Epithelial cell of proximal tubule (primary cell): Measurements from ENCODE around the gene TRPC4AP. TPM values are rescaled to one million over a fixed set of nuclear protein-coding genes. Genes with fewer than 3 reads are reported as not detected.

Source experiments
- DNase-seq: peaks from one replicate; pipeline ENCODE4 v3.0.0-alpha.2; 2011; ENCODE audit warnings: low read depth
- H3K4me3 ChIP-seq: 2 replicates; pipeline ENCODE4 v1.5.1; 2011; ENCODE audit warnings: low read depth, mild to moderate bottlenecking, low read length
- total RNA-seq: library from RNA; depleted of rRNA; stranded (reverse); fragments of >200 nt; gene quantifications from 2 replicates; pipeline ENCODE4 v1.2.3, GENCODE V29; 2015
- TF ChIP-seq, protein P1 (sequence below): conservative IDR thresholded peaks from 2 replicates; pipeline ENCODE4 v1.5.1; 2012; ENCODE audit warnings: low read depth, mild to moderate bottlenecking, low read length

The TRPC4AP gene
- total RNA-seq, 1 donor from 2014 or later, result 58.6 TPM

- no peak for DNase-seq
- TF ChIP-seq, protein P1, sequence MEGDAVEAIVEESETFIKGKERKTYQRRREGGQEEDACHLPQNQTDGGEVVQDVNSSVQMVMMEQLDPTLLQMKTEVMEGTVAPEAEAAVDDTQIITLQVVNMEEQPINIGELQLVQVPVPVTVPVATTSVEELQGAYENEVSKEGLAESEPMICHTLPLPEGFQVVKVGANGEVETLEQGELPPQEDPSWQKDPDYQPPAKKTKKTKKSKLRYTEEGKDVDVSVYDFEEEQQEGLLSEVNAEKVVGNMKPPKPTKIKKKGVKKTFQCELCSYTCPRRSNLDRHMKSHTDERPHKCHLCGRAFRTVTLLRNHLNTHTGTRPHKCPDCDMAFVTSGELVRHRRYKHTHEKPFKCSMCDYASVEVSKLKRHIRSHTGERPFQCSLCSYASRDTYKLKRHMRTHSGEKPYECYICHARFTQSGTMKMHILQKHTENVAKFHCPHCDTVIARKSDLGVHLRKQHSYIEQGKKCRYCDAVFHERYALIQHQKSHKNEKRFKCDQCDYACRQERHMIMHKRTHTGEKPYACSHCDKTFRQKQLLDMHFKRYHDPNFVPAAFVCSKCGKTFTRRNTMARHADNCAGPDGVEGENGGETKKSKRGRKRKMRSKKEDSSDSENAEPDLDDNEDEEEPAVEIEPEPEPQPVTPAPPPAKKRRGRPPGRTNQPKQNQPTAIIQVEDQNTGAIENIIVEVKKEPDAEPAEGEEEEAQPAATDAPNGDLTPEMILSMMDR, result no peak
- H3K4me3 ChIP-seq, result no peak overlapping the region
Observed at GRCh38 chr20:34965051-34965450, 127.6 kb downstream of the TRPC4AP start.

- H3K4me3 ChIP-seq, result no peak overlapping the region
- no peak for DNase-seq
- TF ChIP-seq, protein P1, result no peak
Observed at GRCh38 chr20:34964486-34964885, 128.1 kb downstream of the TRPC4AP start.

DNA sequence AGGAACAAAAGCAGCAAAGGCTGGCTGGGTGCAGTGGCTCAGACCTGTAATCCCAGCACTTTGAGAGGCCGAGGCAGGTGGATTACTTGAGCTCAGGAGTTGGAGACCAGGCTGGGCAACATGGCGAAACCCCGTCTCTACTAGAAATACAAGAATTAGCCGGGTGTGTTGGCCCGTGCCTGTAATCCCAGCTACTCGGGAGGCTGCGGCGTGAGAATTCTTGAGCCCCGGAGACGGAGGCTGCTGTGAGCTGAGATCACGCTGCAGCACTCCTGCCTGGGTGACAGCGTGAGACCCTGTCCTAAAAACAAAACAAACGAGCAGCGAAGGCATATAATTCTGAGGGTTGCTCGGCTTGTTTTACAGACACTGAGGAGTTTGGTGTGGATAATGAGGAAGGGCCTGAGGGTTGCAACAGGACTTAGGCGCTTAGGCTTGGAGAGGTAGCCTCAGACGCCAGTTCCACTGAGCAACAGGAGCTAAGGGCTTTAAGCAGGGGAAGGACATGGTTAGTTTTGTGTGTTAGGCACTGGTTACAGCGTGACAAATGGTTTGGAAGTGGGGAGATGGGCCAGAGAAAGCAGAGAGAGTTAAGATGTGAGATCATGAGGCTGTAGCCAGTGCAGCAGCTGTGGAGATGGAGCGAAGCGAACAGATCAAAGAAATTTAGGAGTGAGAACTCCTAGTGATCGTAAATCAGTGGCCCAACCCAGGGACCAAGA, 135.7 kb downstream of the TRPC4AP start:
- TF ChIP-seq, protein P1, result no peak
- H3K4me3 ChIP-seq, result no peak overlapping the region
- DNase-seq, result no peak

- TF ChIP-seq, protein P1, result no peak
Observed at GRCh38 chr20:34956041-34956458, 136.6 kb downstream of the TRPC4AP start.

DNA sequence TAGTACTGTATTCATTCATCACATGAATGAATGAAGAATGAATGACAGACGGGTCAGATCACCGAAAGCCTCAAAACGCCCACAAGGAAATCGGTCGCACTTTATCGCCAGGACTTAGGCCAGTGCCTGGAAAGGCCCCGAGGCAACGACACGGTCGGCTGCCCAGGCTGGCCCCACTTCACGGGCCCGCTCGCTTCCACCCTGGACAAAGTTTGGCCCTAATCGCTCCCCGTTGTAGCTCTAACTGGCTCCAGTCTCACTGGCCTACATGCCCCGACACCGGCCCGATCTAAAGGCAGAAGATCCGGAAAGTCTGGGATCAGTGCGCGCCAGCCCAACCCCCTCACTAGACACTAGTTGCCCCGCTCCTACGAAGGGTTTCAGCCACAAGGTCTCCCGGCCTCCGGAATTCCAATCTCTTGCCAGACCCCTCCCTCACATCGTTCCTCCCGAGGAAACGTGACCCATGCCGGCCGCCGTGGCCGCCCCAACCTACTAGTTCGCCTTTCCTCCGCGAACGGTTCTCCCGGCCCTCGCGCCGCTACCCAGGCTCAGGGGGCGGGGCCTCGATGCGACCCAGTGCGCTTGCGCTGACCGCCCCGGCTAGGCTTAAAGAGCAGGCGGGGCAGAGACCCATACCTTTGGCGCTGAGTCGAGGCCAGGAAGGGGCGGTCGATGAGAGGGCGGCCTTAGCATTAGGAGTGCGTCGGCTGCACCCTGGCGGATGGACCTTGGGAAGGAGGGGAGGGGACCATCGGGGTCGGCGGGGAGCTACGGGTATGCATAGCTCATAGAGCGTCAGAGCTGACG, 137.2 kb downstream of the TRPC4AP start, which contains the start of the genes GSS and MYH7B:
GSS (minus strand) TSS at position 576 of the 810 bp plus-strand sequence. CDS start 3,954 bp downstream, outside the sequence.
MYH7B (plus strand) TSS at position 638 of the 810 bp plus-strand sequence. CDS start 22,138 bp downstream, outside the sequence.
- TF ChIP-seq, protein P1, result peak; percentile 57
- peak within 1 kb of the TSS; percentile 86 for H3K4me3 ChIP-seq
- no peak for DNase-seq

More at GRCh38 chr20:34956041-34956458, 136.6 kb downstream of the TRPC4AP start:
- DNase-seq, result no peak
- H3K4me3 ChIP-seq, result peak overlapping the region; percentile 86

DNA sequence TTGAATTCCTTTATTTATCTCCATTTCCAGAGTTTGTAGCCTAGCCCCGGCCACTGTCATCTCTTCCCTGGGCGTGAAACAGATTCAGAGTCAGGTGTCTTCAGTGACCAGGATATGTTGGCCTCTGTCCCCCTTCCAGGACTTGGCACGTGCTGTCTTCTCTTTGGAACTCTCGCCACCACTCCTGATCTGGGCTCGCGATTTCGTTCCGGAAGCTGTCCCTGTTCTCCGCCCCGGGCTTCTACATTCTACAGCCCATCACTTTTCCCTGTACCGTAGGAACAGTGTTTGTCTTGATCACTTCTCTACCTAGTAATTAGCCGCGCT, 137.7 kb downstream of the TRPC4AP start:
- TF ChIP-seq, protein P1, result no peak
- no peak for DNase-seq
- H3K4me3 ChIP-seq, result peak overlapping the region; percentile 86
